MCF 10A (cell line): ENCODE results near the gene PVALB. TPM values are rescaled to one million over a fixed set of nuclear protein-coding genes. Genes with fewer than 3 reads are reported as not detected.
A peak's percentile ranks its signal among the peaks of the same experiment; 100 is the strongest.

Experiments
- BruUV-seq: library from RNA; stranded (reverse); fragments of 400-500 nt; replicated peaks from 2 replicates; lab custom pipeline; 2021; lab: Mats Ljungman, UMichigan
- CTCF ChIA-PET: fragments of 300-600 bp; sonication (Branson Sonifier 250); formaldehyde crosslinking; extraction: SDS; loops from one replicate; lab custom pipeline; 2021; ENCODE audit warnings: antibody characterized with exemption, inconsistent platforms; lab: Yijun Ruan, JAX
- POLR2A ChIA-PET: fragments of 300-600, 350-650 bp; sonication (Branson Sonifier 250); formaldehyde crosslinking; extraction: SDS; loops from one replicate; lab custom pipeline; 2020; ENCODE audit warnings: antibody characterized with exemption, inconsistent platforms; lab: Yijun Ruan, JAX
- DNase-seq: peaks from one replicate; pipeline ENCODE4 v3.0.0-alpha.2; 2018; ENCODE audit not compliant: unreplicated experiment
- H3K27ac Mint-ChIP-seq: one replicate; pipeline ENCODE4 v1.8.0; 2022; ENCODE audit warnings: mild to moderate bottlenecking, low read depth, mixed read lengths; ENCODE audit not compliant: unreplicated experiment
- H3K27me3 Mint-ChIP-seq: one replicate; pipeline ENCODE4 v1.8.0; 2022; ENCODE audit warnings: mixed read lengths; ENCODE audit not compliant: insufficient read depth, unreplicated experiment
- H3K36me3 Mint-ChIP-seq: one replicate; pipeline ENCODE4 v1.8.0; 2022; ENCODE audit warnings: mild to moderate bottlenecking, moderate library complexity, mixed read lengths; ENCODE audit not compliant: insufficient read depth, unreplicated experiment
- H3K4me1 Mint-ChIP-seq: one replicate; pipeline ENCODE4 v1.8.0; 2022; ENCODE audit warnings: mixed read lengths; ENCODE audit not compliant: insufficient read depth, unreplicated experiment
- H3K4me3 Mint-ChIP-seq: one replicate; pipeline ENCODE4 v1.8.0; 2022; ENCODE audit warnings: mild to moderate bottlenecking, moderate library complexity, mixed read lengths; ENCODE audit not compliant: unreplicated experiment
- H3K9me3 Mint-ChIP-seq: one replicate; pipeline ENCODE4 v1.8.0; 2022; ENCODE audit warnings: mixed read lengths; ENCODE audit not compliant: unreplicated experiment
- CTCF ChIP-seq: fragments of 200-600 bp; IDR thresholded peaks from one replicate; pipeline ENCODE4 v1.8.0; 2022; ENCODE audit warnings: antibody characterized with exemption, mild to moderate bottlenecking; ENCODE audit not compliant: unreplicated experiment
- intact Hi-C: fragments of 100-400 bp; cut with micrococcal nuclease; formaldehyde crosslinking; loops from 2 replicates; pipeline ENCODE4 v1.14.1; 2022
- total RNA-seq: library from RNA; stranded (reverse); gene quantifications from 2 replicates; pipeline ENCODE4 v1.2.3, GENCODE V29; 2022

PVALB gene
- total RNA-seq, 1 experiment from 2014 or later: not detected

GRCh38 chr22:36765131-36765942, 51.5 kb downstream of the PVALB start:
- TF ChIP-seq CTCF: no peak
- ChIA-PET CTCF (interaction anchor here (0.6 to 13.8 kb wide), 6 partner anchors 9 to 218 kb away, joined by 3 to 158 read pairs (median 4); no protein-coding TSS in a partner anchor), POLR2A (interaction anchor here (0.5 to 6.8 kb wide), 6 partner anchors 10 to 258 kb away, joined by 3 to 69 read pairs (median 5); partner anchors contain the start of genes FOXRED2 and IFT27)
- BruUV-seq: no TSS peak
- Mint-ChIP-seq H3K27ac (peak overlapping the region; percentile 42), H3K36me3 (no peaks in the 10 kb centered on the region), H3K9me3 (no peaks in the 10 kb centered on the region), H3K4me1 (peaks cover 29% of the 10 kb centered on the region), H3K27me3 (no peaks in the 10 kb centered on the region), H3K4me3 (no peak overlapping the region)
- no peak for DNase-seq
- intact Hi-C loops: no loop called here

- CTCF ChIA-PET: interaction anchor here (0.6 to 13.8 kb wide), 4 partner anchors 8 to 79 kb away, joined by 3 to 158 read pairs (median 22); no protein-coding TSS in a partner anchor
- Mint-ChIP-seq H3K4me3 (peak overlapping the region; percentile 23), H3K27me3 (no peaks in the 10 kb centered on the region), H3K27ac (peak overlapping the region; percentile 52), H3K4me1 (peaks cover 29% of the 10 kb centered on the region), H3K9me3 (no peaks in the 10 kb centered on the region), H3K36me3 (no peaks in the 10 kb centered on the region)
- no peak for TF ChIP-seq CTCF
- no peak for DNase-seq
- BruUV-seq: no TSS peak
- intact Hi-C loops: loop anchor here (5.0 kb wide), 2 partner anchors 122 to 217 kb away; no protein-coding TSS in a partner anchor
- POLR2A ChIA-PET: interaction anchor here (0.5 to 6.8 kb wide), 11 partner anchors 10 to 258 kb away, joined by 3 to 69 read pairs (median 7); partner anchors contain the start of genes EIF3D, FOXRED2 and IFT27
These were observed 52.2 kb downstream of the PVALB start for GRCh38 chr22:36764641-36765040.

- TF ChIP-seq CTCF: no peak
- Mint-ChIP-seq H3K9me3 (no peaks in the 10 kb centered on the region), H3K27me3 (no peaks in the 10 kb centered on the region), H3K27ac (peak overlapping the region; percentile 52), H3K4me1 (peaks cover 29% of the 10 kb centered on the region), H3K36me3 (no peaks in the 10 kb centered on the region), H3K4me3 (peak overlapping the region; percentile 23)
- no peak for DNase-seq
- no TSS peak for BruUV-seq
- ChIA-PET CTCF (interaction anchor here (0.7 to 13.8 kb wide), 4 partner anchors 7 to 217 kb away, joined by 4 to 158 read pairs (median 22); no protein-coding TSS in a partner anchor), POLR2A (interaction anchor here (0.6 to 6.8 kb wide), 13 partner anchors 11 to 257 kb away, joined by 3 to 69 read pairs (median 7); partner anchors contain the start of genes EIF3D, FOXRED2 and IFT27)
- intact Hi-C loops: loop anchor here (5.0 kb wide), 2 partner anchors 122 to 217 kb away; no protein-coding TSS in a partner anchor
These were observed 52.8 kb downstream of the PVALB start for GRCh38 chr22:36764060-36764459.
